ENCODE data around the gene WWTR1.

WWTR1 gene

GRCh38 chr3:149468504-149469212 lies 189.2 kb downstream of the WWTR1 start:
- Histone ChIP-seq H3K4me3 (ENCODE audit: low read depth in 1 of 5, low read length in 5 of 5) (no peak overlapping the region), H3K27ac (ENCODE audit: low read depth, low read length) (no peak overlapping the region), H3K36me3 (ENCODE audit: control insufficient read depth in 5 of 5, insufficient read depth in 5 of 5, low read length in 5 of 5) (no peaks in the 10 kb centered on the region), H3K9me3 (ENCODE audit: control insufficient read depth in 5 of 5, low read length in 5 of 5) (no peaks in the 10 kb centered on the region), H3K4me1 (ENCODE audit: control insufficient read depth in 5 of 5, insufficient read depth in 5 of 5, low read length in 5 of 5) (peaks cover 0 to 16% (median 13%) of the 10 kb centered on the region in 5 donors), H3K27me3 (ENCODE audit: control insufficient read depth in 5 of 5, insufficient read depth in 4 of 5, low read length in 5 of 5) (no peaks in the 10 kb centered on the region), H3K9ac (ENCODE audit: low read length in 5 of 5) (no peak overlapping the region)

Measured in subcutaneous abdominal adipose tissue (tissue), 5 donors.